Hematopoietic multipotent progenitor cell treated with erythropoietin and hydrocortisone succinate and interleukin-3 and kit ligand, for 17 days (in vitro differentiated cells): ENCODE data around the gene CHRNA10.

Experiments used
- DNase-seq: peaks from one replicate; pipeline ENCODE4 v3.0.0-alpha.2; 2015; ENCODE audit warnings: low spot score

Gene CHRNA10

GRCh38 chr11:3632070-3632660 is 39.0 kb downstream of the CHRNA10 start:
- DNase-seq = no peak

- no peak for DNase-seq
Measured at GRCh38 chr11:3631331-3631730, 39.9 kb downstream of the CHRNA10 start.

- DNase-seq = no peak
Measured at GRCh38 chr11:3627291-3627690, 43.9 kb downstream of the CHRNA10 start.

- DNase-seq = no peak
Measured at GRCh38 chr11:3626250-3626960, 44.8 kb downstream of the CHRNA10 start.

GRCh38 chr11:3623767-3624458 is 47.3 kb downstream of the CHRNA10 start:
- no peak for DNase-seq

- no peak for DNase-seq
Measured at GRCh38 chr11:3623121-3623520, 48.1 kb downstream of the CHRNA10 start.

GRCh38 chr11:3622521-3622920 is 48.7 kb downstream of the CHRNA10 start:
- no peak for DNase-seq

GRCh38 chr11:3617990-3618389 is 53.2 kb downstream of the CHRNA10 start:
- DNase-seq = no peak

- DNase-seq = no peak
Measured at GRCh38 chr11:3616721-3617460, 54.3 kb downstream of the CHRNA10 start.

GRCh38 chr11:3615998-3616397 is 55.2 kb downstream of the CHRNA10 start:
- DNase-seq = no peak
